NOMO-1 (cell line): ENCODE measurements around the gene ZMYND11.

ENCODE experiments used
- DNase-seq, 2 experiments: peaks; one replicate each; lab custom pipeline; 2025; ENCODE audit not compliant: unreplicated experiment in 2 of 2; lab: John Stamatoyannopoulos, UW

The ZMYND11 gene

GRCh38 chr10:135132-135600 is at the start of gene ZMYND11:
ZMYND11 (plus strand) TSS chr10:135455; CDS start chr10:180013, 44,558 bp downstream.
- peak; percentile 25 to 39 for DNase-seq

- DNase-seq = no peak
These were observed 49.2 kb upstream of the ZMYND11 start for GRCh38 chr10:86031-86430.

GRCh38 chr10:87177-88080 is 47.8 kb upstream of the ZMYND11 start:
- no peak for DNase-seq

- no peak for DNase-seq
These were observed 47.0 kb upstream of the ZMYND11 start for GRCh38 chr10:88253-88652.

- DNase-seq = no peak
These were observed 46.0 kb upstream of the ZMYND11 start for GRCh38 chr10:89248-89647.

GRCh38 chr10:90161-90560 is 45.1 kb upstream of the ZMYND11 start:
- DNase-seq = no peak

- DNase-seq = no peak
These were observed 43.9 kb upstream of the ZMYND11 start for GRCh38 chr10:91313-91712.

GRCh38 chr10:92153-92552 is 43.1 kb upstream of the ZMYND11 start:
- no peak for DNase-seq

GRCh38 chr10:92846-93245 is 42.4 kb upstream of the ZMYND11 start:
- no peak for DNase-seq

GRCh38 chr10:94613-95012 is 40.6 kb upstream of the ZMYND11 start:
- DNase-seq = no peak

- no peak for DNase-seq
These were observed 39.7 kb upstream of the ZMYND11 start for GRCh38 chr10:95356-96115.

GRCh38 chr10:96466-96865 is 38.8 kb upstream of the ZMYND11 start:
- no peak for DNase-seq

- DNase-seq = no peak
These were observed 30.8 kb upstream of the ZMYND11 start for GRCh38 chr10:104416-104815.

GRCh38 chr10:104862-105565 is 30.2 kb upstream of the ZMYND11 start:
- no peak for DNase-seq

GRCh38 chr10:105806-106205 is 29.4 kb upstream of the ZMYND11 start:
- DNase-seq = no peak

- no peak for DNase-seq
These were observed 28.5 kb upstream of the ZMYND11 start for GRCh38 chr10:106740-107139.

GRCh38 chr10:112246-112645 is 23.0 kb upstream of the ZMYND11 start:
- DNase-seq = no peak

GRCh38 chr10:124874-125273 is 10.4 kb upstream of the ZMYND11 start:
- DNase-seq = no peak

GRCh38 chr10:127612-128432 is 7.4 kb upstream of the ZMYND11 start:
- peak; percentile 73 to 95 for DNase-seq

GRCh38 chr10:129810-130209 is 5.4 kb upstream of the ZMYND11 start:
- DNase-seq = peak; percentile 13 to 41
